Fibroblast of lung (primary cell): ENCODE measurements around the gene TBC1D30. TPM values are rescaled to one million over a fixed set of nuclear protein-coding genes. Genes with fewer than 3 reads are reported as not detected.
A peak's percentile ranks its signal among the peaks of the same experiment; 100 is the strongest.
"Not testable (repeated sequence)": the region's sequence is repeated elsewhere in the genome, so short reads cannot be mapped to it uniquely, and the experiment has no call there.

Source experiments
- DNase-seq, 2 donors: peaks; one replicate each; pipeline versions ENCODE4 v3.0.0 to v3.0.0-alpha.2; 2010; ENCODE audit warnings: low read depth in 2 of 2
- H2AFZ ChIP-seq: 2 replicates; pipeline ENCODE4 v1.5.1; 2012; ENCODE audit warnings: low read length, control low read depth, inconsistent platforms
- H3K27ac ChIP-seq: 2 replicates; pipeline ENCODE4 v1.5.1; 2011; ENCODE audit warnings: low read length, control low read depth; ENCODE audit not compliant: insufficient read depth
- H3K27me3 ChIP-seq: 2 replicates; pipeline ENCODE4 v1.5.1; 2011; ENCODE audit warnings: mild to moderate bottlenecking, low read length; ENCODE audit not compliant: control insufficient read depth, insufficient read depth
- H3K36me3 ChIP-seq: 2 replicates; pipeline ENCODE4 v1.5.1; 2011; ENCODE audit warnings: low read length; ENCODE audit not compliant: control insufficient read depth, insufficient read depth
- H3K4me1 ChIP-seq: 2 replicates; pipeline ENCODE4 v1.5.1; 2011; ENCODE audit warnings: low read length; ENCODE audit not compliant: control insufficient read depth, insufficient read depth; ENCODE audit errors: extremely low read depth
- H3K4me2 ChIP-seq: 2 replicates; pipeline ENCODE4 v1.5.1; 2011; ENCODE audit warnings: low read length, control low read depth; ENCODE audit not compliant: insufficient read depth; ENCODE audit errors: extremely low read depth
- H3K4me3 ChIP-seq, 4 experiments: fragments of 200-600 bp in 1 of 4; sonication (generic) in 1 of 4; replicated peaks in 1 of 4; 2 replicates each; pipeline ENCODE4 v1.5.1; 2011 to 2016; ENCODE audit warnings: low read length in 4 of 4, low read depth in 3 of 4, mild to moderate bottlenecking in 3 of 4, control low read depth in 2 of 4, inconsistent platforms in 1 of 4, mixed read lengths in 1 of 4; ENCODE audit not compliant: insufficient read depth in 1 of 4; ENCODE audit errors: control extremely low read depth in 1 of 4
- H3K79me2 ChIP-seq: 2 replicates; pipeline ENCODE4 v1.5.1; 2012; ENCODE audit warnings: mild to moderate bottlenecking, low read length, inconsistent platforms; ENCODE audit not compliant: control insufficient read depth, insufficient read depth
- H3K9ac ChIP-seq: 2 replicates; pipeline ENCODE4 v1.5.1; 2011; ENCODE audit warnings: mild to moderate bottlenecking, low read length, control low read depth; ENCODE audit not compliant: insufficient read depth
- H3K9me3 ChIP-seq: 2 replicates; pipeline ENCODE4 v1.5.1; 2012; ENCODE audit warnings: low read depth, low read length; ENCODE audit not compliant: control insufficient read depth, insufficient read depth
- H4K20me1 ChIP-seq: 2 replicates; pipeline ENCODE4 v1.5.1; 2011; ENCODE audit warnings: low read length; ENCODE audit not compliant: control insufficient read depth, insufficient read depth; ENCODE audit errors: extremely low read depth
- CTCF ChIP-seq, 2 donors: IDR thresholded peaks in 1 of 2; conservative IDR thresholded peaks in 1 of 2; 1 replicate in 1 of 2; 2 replicates in 1 of 2; pipeline ENCODE4 v1.5.1; 2011 to 2012; ENCODE audit warnings: low read length in 2 of 2, control low read depth in 1 of 2, inconsistent platforms in 1 of 2, low read depth in 1 of 2, mild to moderate bottlenecking in 1 of 2
- EZH2 ChIP-seq: IDR thresholded peaks from 2 replicates; pipeline ENCODE4 v1.5.1; 2012; ENCODE audit warnings: low read length, control low read depth, mild to moderate bottlenecking; ENCODE audit errors: missing control alignments
- polyA plus RNA-seq, 2 donors: library from polyadenylated mRNA; depleted of rRNA in 1 of 2; stranded (reverse) in 1 of 2; unstranded in 1 of 2; fragments of >200 nt; gene quantifications; 2 replicates each; pipeline ENCODE4 v1.2.1, GENCODE V29; 2011 to 2012; ENCODE audit warnings: missing spikeins in 1 of 2
- total RNA-seq: library from RNA; depleted of rRNA; stranded (reverse); fragments of >200 nt; gene quantifications from 2 replicates; pipeline ENCODE4 v1.2.1, GENCODE V29; 2014

The TBC1D30 gene
- total and polyA plus RNA-seq, 2 donors (not counting 1 experiment from before 2014, with no cell fraction given) = 0.24 to 0.66 TPM

- not testable (repeated sequence) for H3K27me3 ChIP-seq, H3K9me3 ChIP-seq, H3K27ac ChIP-seq, H2AFZ ChIP-seq, H3K4me2 ChIP-seq, H4K20me1 ChIP-seq, H3K36me3 ChIP-seq, H3K79me2 ChIP-seq, H3K4me3 ChIP-seq, H3K9ac ChIP-seq, H3K4me1 ChIP-seq
- peak; percentile 80 to 94 for TF ChIP-seq CTCF (conservative IDR thresholded peaks at IDR 0.05 in 1 of 2, IDR thresholded peaks at IDR 0.05 in 1 of 2; ENCODE audit: low read depth in 1 of 2, low read length in 2 of 2)
- DNase-seq = peak in 1 of 2 donors; percentile 29
These were observed 22.2 kb upstream of the TBC1D30 start for GRCh38 chr12:64802180-64802775.

GRCh38 chr12:64806173-64806572 is 18.3 kb upstream of the TBC1D30 start:
- H3K79me2 ChIP-seq = no peaks in the 10 kb centered on the region
- H3K4me2 ChIP-seq = no peak overlapping the region
- H3K4me3 ChIP-seq = no peak overlapping the region
- TF ChIP-seq EZH2 (no peak), CTCF (conservative IDR thresholded peaks at IDR 0.05 in 1 of 2, IDR thresholded peaks at IDR 0.05 in 1 of 2; ENCODE audit: low read depth in 1 of 2, low read length in 2 of 2) (no peak)
- H4K20me1 ChIP-seq = no peaks in the 10 kb centered on the region
- H3K9ac ChIP-seq = no peak overlapping the region
- H2AFZ ChIP-seq = no peak overlapping the region
- peaks cover 3% of the 10 kb centered on the region for H3K4me1 ChIP-seq
- no peaks in the 10 kb centered on the region for H3K9me3 ChIP-seq
- H3K27me3 ChIP-seq = no peaks in the 10 kb centered on the region
- no peaks in the 10 kb centered on the region for H3K36me3 ChIP-seq
- no peak overlapping the region for H3K27ac ChIP-seq
- no peak for DNase-seq

- peak; percentile 49 to 78 for DNase-seq
- Histone ChIP-seq H3K27me3 (no peaks in the 10 kb centered on the region), H2AFZ (no peak overlapping the region), H3K4me2 (no peak overlapping the region), H4K20me1 (no peaks in the 10 kb centered on the region), H3K9me3 (no peaks in the 10 kb centered on the region), H3K4me3 (no peak overlapping the region), H3K27ac (no peak overlapping the region), H3K36me3 (no peaks in the 10 kb centered on the region), H3K4me1 (peaks cover 3% of the 10 kb centered on the region), H3K9ac (no peak overlapping the region), H3K79me2 (no peaks in the 10 kb centered on the region)
- TF ChIP-seq CTCF (conservative IDR thresholded peaks at IDR 0.05 in 1 of 2, IDR thresholded peaks at IDR 0.05 in 1 of 2; ENCODE audit: low read depth in 1 of 2, low read length in 2 of 2) = no peak
- no peak for TF ChIP-seq EZH2
These were observed 17.6 kb upstream of the TBC1D30 start for GRCh38 chr12:64806593-64807460.
